ENCODE data around the gene TBC1D21. TPM values are rescaled to one million over a fixed set of nuclear protein-coding genes. Genes with fewer than 3 reads are reported as not detected.

TBC1D21 gene
- total RNA-seq, 1 experiment from 2014 or later: not detected

GRCh38 chr15:73907035-73907408 lies 33.7 kb downstream of the TBC1D21 start:
- no peak for DNase-seq (ENCODE audit: low read depth)

- DNase-seq (ENCODE audit: low read depth): peak; percentile 63
Measured at GRCh38 chr15:73908030-73908821, 34.9 kb downstream of the TBC1D21 start.

- no peak for DNase-seq (ENCODE audit: low read depth)
Measured at GRCh38 chr15:73908822-73909122, 35.4 kb downstream of the TBC1D21 start.

GRCh38 chr15:73909651-73910050 lies 36.3 kb downstream of the TBC1D21 start:
- DNase-seq (ENCODE audit: low read depth): no peak

GRCh38 chr15:73910522-73911303 lies 37.3 kb downstream of the TBC1D21 start:
- no peak for DNase-seq (ENCODE audit: low read depth)

GRCh38 chr15:73912030-73912596 lies 38.7 kb downstream of the TBC1D21 start:
- no peak for DNase-seq (ENCODE audit: low read depth)

- no peak for DNase-seq (ENCODE audit: low read depth)
Measured at GRCh38 chr15:73914145-73914544, 40.8 kb downstream of the TBC1D21 start.

- DNase-seq (ENCODE audit: low read depth): no peak
Measured at GRCh38 chr15:73915082-73915481, 41.7 kb downstream of the TBC1D21 start.

- no peak for DNase-seq (ENCODE audit: low read depth)
Measured at GRCh38 chr15:73918784-73919183, 45.4 kb downstream of the TBC1D21 start.

GRCh38 chr15:73919706-73920105 lies 46.3 kb downstream of the TBC1D21 start:
- no peak for DNase-seq (ENCODE audit: low read depth)

GRCh38 chr15:73921254-73921925 lies 48.0 kb downstream of the TBC1D21 start:
- DNase-seq (ENCODE audit: low read depth): peak; percentile 67

- DNase-seq (ENCODE audit: low read depth): peak; percentile 58
Measured at GRCh38 chr15:73922186-73923151, 49.1 kb downstream of the TBC1D21 start.

GRCh38 chr15:73923156-73923487 lies 49.8 kb downstream of the TBC1D21 start:
- DNase-seq (ENCODE audit: low read depth): no peak

GRCh38 chr15:73923488-73924164 lies 50.3 kb downstream of the TBC1D21 start:
- no peak for DNase-seq (ENCODE audit: low read depth)

- peak; percentile 95 for DNase-seq (ENCODE audit: low read depth)
Measured at GRCh38 chr15:73924171-73924921, 51.0 kb downstream of the TBC1D21 start.

GRCh38 chr15:73925848-73926218 lies 52.5 kb downstream of the TBC1D21 start:
- no peak for DNase-seq (ENCODE audit: low read depth)

- DNase-seq (ENCODE audit: low read depth): peak; percentile 89
Measured at GRCh38 chr15:73926219-73927002, 53.0 kb downstream of the TBC1D21 start, which contains the start of gene LOXL1. Gene LOXL1 (plus strand): TSS chr15:73926462. CDS start chr15:73926784, 322 bp downstream.

GRCh38 chr15:73927003-73927475 lies 53.7 kb downstream of the TBC1D21 start:
- no peak for DNase-seq (ENCODE audit: low read depth)
